GM12878 (cell line): ENCODE measurements around the gene GJB1. TPM values are rescaled to one million over a fixed set of nuclear protein-coding genes. Genes with fewer than 3 reads are reported as not detected.

Source experiments
- ATAC-seq: fragments of 200-7000 bp; cut with Tn5 transposase; 3 replicates; pipeline ENCODE4 v1.9.1; 2020; ENCODE audit warnings: mild to moderate bottlenecking, moderate library complexity
- BruUV-seq: library from RNA; stranded (reverse); fragments of 400-500 nt; replicated peaks from 2 replicates; lab custom pipeline; 2021; lab: Mats Ljungman, UMichigan
- CTCF ChIA-PET: fragments of 300-600 bp; sonication (Branson Sonifier 250); formaldehyde crosslinking; extraction: SDS; loops from one replicate; lab custom pipeline; 2021; ENCODE audit warnings: inconsistent platforms; lab: Yijun Ruan, JAX
- POLR2A ChIA-PET: fragments of 350-600 bp; formaldehyde crosslinking; extraction: SDS; loops from one replicate; lab custom pipeline; 2021; ENCODE audit warnings: inconsistent platforms; lab: Charles Lee
- RAD21 ChIA-PET: fragments of 300-600 bp; sonication (Branson Sonifier 250); formaldehyde crosslinking; loops from one replicate; lab custom pipeline; 2023; ENCODE audit warnings: antibody characterized with exemption; ENCODE audit not compliant: unreplicated experiment; lab: Charles Lee
- SMC1A ChIA-PET: fragments of 300-600 bp; sonication (Branson Sonifier 250); formaldehyde crosslinking; loops from one replicate; lab custom pipeline; 2023; ENCODE audit not compliant: unreplicated experiment, uncharacterized antibody; lab: Charles Lee
- DNase-seq: peaks from one replicate; pipeline ENCODE4 v3.0.0-alpha.2; 2011; ENCODE audit warnings: low read depth, low spot score
- FAIRE-seq: peaks from 3 replicates; lab custom pipeline; 2011; peaks lifted over from hg19 to GRCh38; lab: Jason Lieb, UNC
- H2AFZ ChIP-seq: 2 replicates; pipeline ENCODE4 v1.6.0; 2011; ENCODE audit warnings: low read depth, low read length, control low read depth; ENCODE audit not compliant: control insufficient read depth
- H3K27ac ChIP-seq: 2 replicates; pipeline ENCODE4 v1.5.1; 2011; ENCODE audit warnings: control low read depth; ENCODE audit not compliant: control insufficient read depth, insufficient read depth
- H3K27me3 ChIP-seq, 2 experiments: replicated peaks in 1 of 2; 2 replicates each; pipeline versions ENCODE4 v1.6.0 to v1.6.1; 2011; ENCODE audit warnings: low read length in 1 of 2; ENCODE audit not compliant: control insufficient read depth in 2 of 2, insufficient read depth in 2 of 2
- H3K36me3 ChIP-seq, 2 experiments: 2 replicates each; pipeline ENCODE4 v1.5.1; 2011; ENCODE audit warnings: low read length in 1 of 2; ENCODE audit not compliant: control insufficient read depth in 2 of 2, insufficient read depth in 2 of 2
- H3K4me1 ChIP-seq: 2 replicates; pipeline ENCODE4 v1.6.1; 2011; ENCODE audit warnings: mild to moderate bottlenecking, low read length, moderate library complexity, mixed read lengths; ENCODE audit not compliant: control insufficient read depth, insufficient read depth
- H3K4me2 ChIP-seq: 2 replicates; pipeline ENCODE4 v1.6.0; 2011; ENCODE audit warnings: control low read depth; ENCODE audit not compliant: control insufficient read depth, insufficient read depth
- H3K4me3 ChIP-seq: fragments of 200-600 bp; sonication (generic); 2 replicates; pipeline ENCODE4 v1.5.1; 2016
- H3K79me2 ChIP-seq: 2 replicates; pipeline ENCODE4 v1.6.0; 2011; ENCODE audit warnings: low read length; ENCODE audit not compliant: control insufficient read depth, insufficient read depth
- H3K9ac ChIP-seq: 2 replicates; pipeline ENCODE4 v1.8.0; 2011; ENCODE audit warnings: low read length, control low read depth, mixed read lengths; ENCODE audit not compliant: control insufficient read depth, insufficient read depth
- H3K9me3 ChIP-seq: replicated peaks from 3 replicates; pipeline ENCODE4 v1.5.1; 2011; ENCODE audit warnings: mild to moderate bottlenecking, low read length; ENCODE audit not compliant: control insufficient read depth, insufficient read depth
- H4K20me1 ChIP-seq: 2 replicates; pipeline ENCODE4 v1.6.0; 2011; ENCODE audit not compliant: control insufficient read depth, insufficient read depth
- EP300 ChIP-seq, 2 experiments: fragments of 150-350 bp in 1 of 2; IDR thresholded peaks; 2 replicates each; pipeline ENCODE4 v1.6.1; 2011 to 2012; ENCODE audit warnings: low read depth in 2 of 2, low read length in 2 of 2, borderline replicate concordance in 1 of 2, improper control_type of control experiment in 1 of 2, inconsistent platforms in 1 of 2; ENCODE audit not compliant: control insufficient read depth in 1 of 2
- NR2C1 ChIP-seq: fragments of 450-650 bp; IDR thresholded peaks from 2 replicates; pipeline ENCODE4 v1.6.1; 2017; ENCODE audit warnings: antibody characterized with exemption, mild to moderate bottlenecking, moderate library complexity
- SRF ChIP-seq, 2 experiments: IDR thresholded peaks; 2 replicates each; pipeline ENCODE4 v1.6.1; 2011; ENCODE audit warnings: low read depth in 2 of 2, low read length in 2 of 2, mild to moderate bottlenecking in 1 of 2, moderate library complexity in 1 of 2
- SUZ12 ChIP-seq: fragments of 200-600 bp; sonication (generic); IDR thresholded peaks from one replicate; pipeline ENCODE4 v1.6.1; 2018; ENCODE audit warnings: antibody characterized with exemption, mild to moderate bottlenecking; ENCODE audit not compliant: unreplicated experiment
- ZNF384 ChIP-seq: IDR thresholded peaks from 2 replicates; pipeline ENCODE4 v1.6.1; 2012; ENCODE audit warnings: low read depth, mild to moderate bottlenecking, low read length, improper control_type of control experiment, borderline replicate concordance
- WGBS: methylation state at CpG from one replicate; pipeline ENCODE4 v1.1.6; 2016; ENCODE audit warnings: low lambda C conversion rate; ENCODE audit not compliant: insufficient replicate concordance, insufficient coverage; ENCODE audit errors: missing lambda C conversion rate; 5-methylcytosine and 5-hydroxymethylcytosine counted together
- in situ Hi-C: fragments of 300-500 bp; cut with MboI; formaldehyde crosslinking; loops from 9 replicates; pipeline ENCODE4 v1.14.3; 2018; ENCODE audit warnings: mixed read lengths
- intact Hi-C: fragments of 100-400 bp; cut with micrococcal nuclease; formaldehyde crosslinking; loops from one replicate; pipeline ENCODE4 v1.14.2; 2022; ENCODE audit not compliant: unreplicated experiment
- polyA plus RNA-seq, 11 experiments: library from polyadenylated mRNA; depleted of rRNA in 4 of 11; unstranded in 6 of 11; stranded (reverse) in 5 of 11; fragments of >200 nt; fragmentation: Nextera tagmentation in 4 of 11; fragmentation: Illumina TruSeq in 1 of 11; extraction: Ambion mirVana in 4 of 11; extraction: Trizol in 1 of 11; gene quantifications; 1 replicate in 1 of 11; 2 replicates in 10 of 11; pipeline versions ENCODE4 v1.2.1 to v1.2.3, GENCODE V29; 2011 to 2016; ENCODE audit warnings: inconsistent platforms in 2 of 11, missing spikeins in 2 of 11, low read depth in 1 of 11
- total RNA-seq, 4 experiments: library from RNA; depleted of rRNA in 3 of 4; stranded (reverse); fragments of >200 nt in 3 of 4; fragmentation: Illumina TruSeq in 1 of 4; extraction: Trizol in 1 of 4; gene quantifications; 2 replicates each; pipeline versions ENCODE4 v1.2.1 to v1.2.3, GENCODE V29; 2013 to 2021
- TF ChIP-seq, protein P1 (sequence below): fragments of 450-650 bp; IDR thresholded peaks from 2 replicates; pipeline ENCODE4 v1.6.1; 2017; ENCODE audit warnings: mild to moderate bottlenecking, moderate library complexity

Gene GJB1
- total and polyA plus RNA-seq, 10 of the 15 experiments (the other 5 are each of a cell fraction or from before 2014, with no cell fraction given) = not detected

- ChIA-PET POLR2A (interaction anchor here (0.9 kb wide), 1 partner anchor 23 kb away, joined by 4 read pairs; no protein-coding TSS in a partner anchor), SMC1A (no interaction called here), CTCF (interaction anchor here (0.5 to 1.8 kb wide), 3 partner anchors 37 to 132 kb away, joined by 3 to 5 read pairs (median 3); no protein-coding TSS in a partner anchor), RAD21 (no interaction called here)
- intact Hi-C loops (no loop called here), in situ Hi-C loops (no loop called here)
- H3K36me3 ChIP-seq = peaks cover 0 to 3% of the 10 kb centered on the region in 2 experiments; a peak in 1 of 4 replicates
- H3K79me2 ChIP-seq = no peaks in the 10 kb centered on the region
- no peak overlapping the region for H3K9ac ChIP-seq
- no peaks in the 10 kb centered on the region for H3K27me3 ChIP-seq
- ATAC-seq (no peak), FAIRE-seq (no peak), DNase-seq (no peak)
- no peak overlapping the region for H3K27ac ChIP-seq
- H3K4me1 ChIP-seq = no peaks in the 10 kb centered on the region
- 62% methylated on average over 2 of the region's 2 CpGs for WGBS
- H3K4me2 ChIP-seq = no peak overlapping the region
- H2AFZ ChIP-seq = no peak overlapping the region
- H3K9me3 ChIP-seq = no peaks in the 10 kb centered on the region
- TF ChIP-seq ZNF384 = no peak
- no peak for TF ChIP-seq EP300 (IDR thresholded peaks at IDR 0.05; ENCODE audit: borderline replicate concordance in 1 of 2, control insufficient read depth in 1 of 2, low read depth in 2 of 2, low read length in 2 of 2)
- TF ChIP-seq SRF (IDR thresholded peaks at IDR 0.05; ENCODE audit: low read depth in 2 of 2, low read length in 2 of 2) = no peak
- TF ChIP-seq SUZ12 = no peak
- TF ChIP-seq, protein P1, sequence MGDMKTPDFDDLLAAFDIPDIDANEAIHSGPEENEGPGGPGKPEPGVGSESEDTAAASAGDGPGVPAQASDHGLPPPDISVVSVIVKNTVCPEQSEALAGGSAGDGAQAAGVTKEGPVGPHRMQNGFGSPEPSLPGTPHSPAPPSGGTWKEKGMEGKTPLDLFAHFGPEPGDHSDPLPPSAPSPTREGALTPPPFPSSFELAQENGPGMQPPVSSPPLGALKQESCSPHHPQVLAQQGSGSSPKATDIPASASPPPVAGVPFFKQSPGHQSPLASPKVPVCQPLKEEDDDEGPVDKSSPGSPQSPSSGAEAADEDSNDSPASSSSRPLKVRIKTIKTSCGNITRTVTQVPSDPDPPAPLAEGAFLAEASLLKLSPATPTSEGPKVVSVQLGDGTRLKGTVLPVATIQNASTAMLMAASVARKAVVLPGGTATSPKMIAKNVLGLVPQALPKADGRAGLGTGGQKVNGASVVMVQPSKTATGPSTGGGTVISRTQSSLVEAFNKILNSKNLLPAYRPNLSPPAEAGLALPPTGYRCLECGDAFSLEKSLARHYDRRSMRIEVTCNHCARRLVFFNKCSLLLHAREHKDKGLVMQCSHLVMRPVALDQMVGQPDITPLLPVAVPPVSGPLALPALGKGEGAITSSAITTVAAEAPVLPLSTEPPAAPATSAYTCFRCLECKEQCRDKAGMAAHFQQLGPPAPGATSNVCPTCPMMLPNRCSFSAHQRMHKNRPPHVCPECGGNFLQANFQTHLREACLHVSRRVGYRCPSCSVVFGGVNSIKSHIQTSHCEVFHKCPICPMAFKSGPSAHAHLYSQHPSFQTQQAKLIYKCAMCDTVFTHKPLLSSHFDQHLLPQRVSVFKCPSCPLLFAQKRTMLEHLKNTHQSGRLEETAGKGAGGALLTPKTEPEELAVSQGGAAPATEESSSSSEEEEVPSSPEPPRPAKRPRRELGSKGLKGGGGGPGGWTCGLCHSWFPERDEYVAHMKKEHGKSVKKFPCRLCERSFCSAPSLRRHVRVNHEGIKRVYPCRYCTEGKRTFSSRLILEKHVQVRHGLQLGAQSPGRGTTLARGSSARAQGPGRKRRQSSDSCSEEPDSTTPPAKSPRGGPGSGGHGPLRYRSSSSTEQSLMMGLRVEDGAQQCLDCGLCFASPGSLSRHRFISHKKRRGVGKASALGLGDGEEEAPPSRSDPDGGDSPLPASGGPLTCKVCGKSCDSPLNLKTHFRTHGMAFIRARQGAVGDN = no peak
- TF ChIP-seq NR2C1 = no peak
- H4K20me1 ChIP-seq = no peaks in the 10 kb centered on the region
- no peak overlapping the region for H3K4me3 ChIP-seq
- TSS peak; percentile 30 for BruUV-seq
Observed at GRCh38 chrX:71173440-71173839, 49.6 kb upstream of the GJB1 start.
